ENCODE results near the gene OR6C65.

Gene OR6C65

DNA sequence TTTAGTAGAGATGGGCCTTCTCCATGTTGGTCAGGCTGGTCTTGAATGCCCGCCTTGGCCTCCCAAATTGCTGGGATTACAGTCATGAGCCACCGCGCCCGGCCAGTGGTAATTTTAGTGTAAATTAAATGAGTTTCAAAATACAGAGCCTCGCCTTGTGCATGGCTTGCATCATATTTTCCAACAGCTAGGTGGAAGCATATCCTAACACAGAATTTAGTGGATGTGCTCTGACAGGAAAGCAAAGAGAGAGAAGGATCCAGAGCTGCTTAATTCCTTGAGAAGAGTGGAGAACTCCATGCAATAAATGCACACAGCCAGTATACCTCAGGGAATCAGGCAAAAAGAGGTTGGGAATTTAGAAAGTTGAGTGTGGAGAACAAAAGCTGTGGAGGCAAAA lies 46.0 kb downstream of the OR6C65 start:
- DNase-seq (ENCODE audit: low spot score) = peak; percentile 7

DNA sequence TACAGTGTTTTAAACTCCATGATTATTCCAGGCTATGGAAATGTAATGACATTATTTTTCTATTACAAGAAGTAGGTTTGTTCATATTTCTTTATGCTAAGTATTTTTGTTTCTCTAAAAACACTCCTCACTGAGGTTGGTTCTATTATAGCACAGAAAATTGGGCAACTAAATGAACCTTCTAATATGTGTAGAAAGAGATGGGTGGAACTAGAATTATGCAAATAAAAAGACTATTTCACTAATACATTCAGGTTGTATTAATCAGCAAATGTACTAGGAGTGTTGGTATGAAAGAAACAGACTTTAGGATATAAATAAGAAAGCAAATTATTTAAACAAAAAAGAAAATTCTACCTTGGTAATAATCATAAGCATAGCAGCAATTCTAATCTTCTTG lies 48.5 kb downstream of the OR6C65 start:
- no peak for DNase-seq (ENCODE audit: low spot score)
